GM12878 (cell line): Measurements from ENCODE around the gene MARS1. TPM values are rescaled to one million over a fixed set of nuclear protein-coding genes. Genes with fewer than 3 reads are reported as not detected.

Experiments used
- ASH2L ChIP-seq: fragments of 300-600, 200-600 bp; sonication (generic); IDR thresholded peaks from 2 replicates; pipeline ENCODE4 v1.6.1; 2017; ENCODE audit warnings: low read depth, mild to moderate bottlenecking, borderline replicate concordance
- ATF3 ChIP-seq: IDR thresholded peaks from 2 replicates; pipeline ENCODE4 v1.6.1; 2011; ENCODE audit warnings: low read depth, mild to moderate bottlenecking, low read length, moderate library complexity, borderline replicate concordance; ENCODE audit errors: extremely low read depth
- CEBPB ChIP-seq, 2 experiments: fragments of 150-350 bp in 1 of 2; IDR thresholded peaks; 2 replicates each; pipeline ENCODE4 v1.6.1; 2012 to 2014; ENCODE audit warnings: low read depth in 2 of 2, low read length in 2 of 2, borderline replicate concordance in 1 of 2, inconsistent platforms in 1 of 2
- E2F4 ChIP-seq: IDR thresholded peaks from 2 replicates; pipeline ENCODE4 v1.6.1; 2012; ENCODE audit warnings: low read depth, low read length, improper control_type of control experiment
- FOXM1 ChIP-seq: IDR thresholded peaks from 2 replicates; pipeline ENCODE4 v1.6.1; 2012; ENCODE audit warnings: low read depth, mild to moderate bottlenecking, inconsistent platforms, low read length, moderate library complexity
- MAX ChIP-seq: IDR thresholded peaks from 2 replicates; pipeline ENCODE4 v1.6.1; 2012; ENCODE audit warnings: low read depth, low read length, improper control_type of control experiment
- NR2C1 ChIP-seq: fragments of 450-650 bp; IDR thresholded peaks from 2 replicates; pipeline ENCODE4 v1.6.1; 2017; ENCODE audit warnings: antibody characterized with exemption, mild to moderate bottlenecking, moderate library complexity
- NRF1 ChIP-seq: conservative IDR thresholded peaks from 2 replicates; pipeline ENCODE4 v1.6.1; 2011; ENCODE audit warnings: mild to moderate bottlenecking, low read depth, low read length, improper control_type of control experiment
- POLR2AphosphoS5 ChIP-seq: IDR thresholded peaks from 2 replicates; pipeline ENCODE4 v1.6.1; 2011; ENCODE audit warnings: mild to moderate bottlenecking, low read length, inconsistent platforms
- REST ChIP-seq: IDR thresholded peaks from 2 replicates; pipeline ENCODE4 v1.6.1; 2012; ENCODE audit warnings: mild to moderate bottlenecking, low read depth, low read length
- SIN3A ChIP-seq: IDR thresholded peaks from 2 replicates; pipeline ENCODE4 v1.6.1; 2012; ENCODE audit warnings: low read depth, low read length, improper control_type of control experiment
- SMC3 ChIP-seq: IDR thresholded peaks from 2 replicates; pipeline ENCODE4 v1.6.1; 2011; ENCODE audit warnings: low read length, improper control_type of control experiment, borderline replicate concordance
- SP1 ChIP-seq: IDR thresholded peaks from one replicate; pipeline ENCODE4 v1.6.1; 2011; ENCODE audit warnings: low read depth, low read length
- STAT3 ChIP-seq: IDR thresholded peaks from 2 replicates; pipeline ENCODE4 v1.6.1; 2011; ENCODE audit warnings: low read depth, low read length, improper control_type of control experiment
- SUPT20H ChIP-seq: IDR thresholded peaks from 2 replicates; pipeline ENCODE4 v1.6.1; 2011; ENCODE audit warnings: low read depth, mild to moderate bottlenecking, low read length, moderate library complexity, borderline replicate concordance; ENCODE audit not compliant: control insufficient read depth
- USF1 ChIP-seq: IDR thresholded peaks from 2 replicates; pipeline ENCODE4 v1.6.1; 2011; ENCODE audit warnings: borderline replicate concordance, low read depth, mild to moderate bottlenecking, moderate library complexity, mixed read lengths, low read length; ENCODE audit not compliant: insufficient read depth; ENCODE audit errors: extremely low read length
- ZBTB4 ChIP-seq: fragments of 450-650 bp; formaldehyde crosslinking; IDR thresholded peaks from 2 replicates; pipeline ENCODE4 v1.4.0; 2022; ENCODE audit warnings: mild to moderate bottlenecking, moderate library complexity
- ZNF384 ChIP-seq: IDR thresholded peaks from 2 replicates; pipeline ENCODE4 v1.6.1; 2012; ENCODE audit warnings: low read depth, mild to moderate bottlenecking, low read length, improper control_type of control experiment, borderline replicate concordance
- ZSCAN29 ChIP-seq: fragments of 450-650 bp; IDR thresholded peaks from 2 replicates; pipeline ENCODE4 v1.6.1; 2017; ENCODE audit warnings: mild to moderate bottlenecking, moderate library complexity
- polyA plus RNA-seq, 11 experiments: library from polyadenylated mRNA; depleted of rRNA in 4 of 11; unstranded in 6 of 11; stranded (reverse) in 5 of 11; fragments of >200 nt; fragmentation: Nextera tagmentation in 4 of 11; fragmentation: Illumina TruSeq in 1 of 11; extraction: Ambion mirVana in 4 of 11; extraction: Trizol in 1 of 11; gene quantifications; 1 replicate in 1 of 11; 2 replicates in 10 of 11; pipeline versions ENCODE4 v1.2.1 to v1.2.3, GENCODE V29; 2011 to 2016; ENCODE audit warnings: inconsistent platforms in 2 of 11, missing spikeins in 2 of 11, low read depth in 1 of 11
- total RNA-seq, 4 experiments: library from RNA; depleted of rRNA in 3 of 4; stranded (reverse); fragments of >200 nt in 3 of 4; fragmentation: Illumina TruSeq in 1 of 4; extraction: Trizol in 1 of 4; gene quantifications; 2 replicates each; pipeline versions ENCODE4 v1.2.1 to v1.2.3, GENCODE V29; 2013 to 2021

Gene MARS1
- total and polyA plus RNA-seq, 10 of the 15 experiments (the other 5 are each of a cell fraction or from before 2014, with no cell fraction given): 72.3 to 270 (median 153) TPM

- TF ChIP-seq STAT3 (no peak), ZBTB4 (no peak), ZNF384 (no peak), REST (no peak), NRF1 (no peak), MAX (no peak), ATF3 (no peak), POLR2AphosphoS5 (no peak; the same call in 1 of the 2 replicates), SUPT20H (no peak), SIN3A (no peak), SP1 (peak; percentile 88), ZSCAN29 (peak; percentile 85), USF1 (peak; percentile 43), E2F4 (no peak), SMC3 (peak; percentile 76), NR2C1 (no peak), FOXM1 (no peak), CEBPB (IDR thresholded peaks at IDR 0.05; ENCODE audit: borderline replicate concordance in 1 of 2, low read depth in 2 of 2, low read length in 2 of 2) (no peak), ASH2L (no peak)
These were observed 28.7 kb upstream of the MARS1 start (continued) for GRCh38 chr12:57459055-57459749.
